Stimulated activated CD8-positive, alpha-beta memory T cell treated with anti-CD3 and anti-CD28 coated beads, Interleukin-15, amount 100 ng/mL, for 1 hour (primary cell): ENCODE results near the gene C4orf54.

Source experiments
- DNase-seq: peaks from one replicate; pipeline ENCODE4 v3.0.0-alpha.2; 2020; ENCODE audit warnings: low read depth

Gene C4orf54

GRCh38 chr4:99657798-99658197 is at the start of gene C4orf54:
TSS of gene C4orf54 (minus strand) at chr4:99657828. CDS start at chr4:99654648, 3,180 bp downstream.
- no peak for DNase-seq

DNA sequence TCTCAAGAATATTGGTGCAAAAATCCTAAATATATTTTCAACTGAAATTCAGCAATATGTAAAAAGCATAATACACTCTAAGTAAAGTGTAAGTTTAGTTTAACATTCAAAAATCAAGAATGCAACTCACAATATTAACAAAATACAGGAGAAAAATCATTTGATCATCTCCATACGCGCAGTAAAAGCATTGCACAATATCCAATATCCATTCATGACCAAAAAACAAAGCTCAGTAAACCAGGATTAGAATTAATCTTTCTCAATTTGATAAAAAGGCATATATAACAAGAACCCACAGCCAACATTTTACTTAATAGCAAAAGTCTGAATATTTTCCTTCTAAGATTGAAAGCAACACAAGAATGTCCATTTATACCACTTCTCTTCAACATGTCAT is 48.3 kb upstream of the C4orf54 start:
- DNase-seq: no peak

- DNase-seq: no peak
These were observed 39.2 kb upstream of the C4orf54 start for GRCh38 chr4:99696801-99697200.

GRCh38 chr4:99693140-99693539 is 35.5 kb upstream of the C4orf54 start:
- DNase-seq: no peak

GRCh38 chr4:99690990-99691389 is 33.4 kb upstream of the C4orf54 start:
- no peak for DNase-seq

DNA sequence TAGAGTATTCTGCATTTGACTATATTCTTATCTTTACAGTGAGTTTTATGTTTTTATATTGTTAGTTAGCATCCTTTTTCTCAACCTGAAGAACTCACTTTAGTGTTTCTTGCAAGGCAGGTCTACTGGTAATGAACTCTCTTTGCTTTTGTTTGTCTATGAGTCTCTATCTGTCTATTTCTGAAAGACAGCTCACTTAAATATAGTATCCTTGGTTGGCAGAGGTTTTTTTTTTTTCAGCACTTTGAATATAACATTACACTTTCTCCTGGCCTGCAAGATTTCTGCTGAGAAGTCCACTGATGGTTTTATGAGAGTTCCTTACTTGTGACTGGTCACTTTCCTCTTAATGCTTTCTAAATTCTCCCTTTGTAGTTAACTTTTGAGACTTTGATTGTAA is 32.8 kb upstream of the C4orf54 start:
- no peak for DNase-seq

GRCh38 chr4:99687120-99687519 is 29.5 kb upstream of the C4orf54 start:
- DNase-seq: no peak

DNA sequence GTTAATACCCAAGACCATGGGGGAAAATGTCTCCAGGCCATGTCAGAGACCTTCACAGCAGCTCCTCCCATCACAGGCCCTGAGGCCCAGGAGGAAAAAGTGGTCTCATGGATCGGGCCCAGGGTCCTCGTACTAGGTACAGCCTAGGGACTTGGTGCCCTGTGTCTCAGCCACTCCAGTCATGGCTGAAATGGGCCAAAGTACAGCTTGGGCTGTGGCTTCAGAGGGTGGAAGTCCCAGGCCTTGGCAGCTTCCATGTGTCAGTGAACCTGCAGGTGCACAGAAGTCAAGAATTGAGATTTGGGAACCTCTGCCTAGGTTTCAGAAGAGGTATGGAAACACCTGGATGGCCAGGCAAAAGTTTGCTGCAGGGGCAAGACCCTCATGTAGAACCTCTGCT is 27.6 kb upstream of the C4orf54 start:
- no peak for DNase-seq

- no peak for DNase-seq
These were observed 26.3 kb upstream of the C4orf54 start for GRCh38 chr4:99683895-99684294.

DNA sequence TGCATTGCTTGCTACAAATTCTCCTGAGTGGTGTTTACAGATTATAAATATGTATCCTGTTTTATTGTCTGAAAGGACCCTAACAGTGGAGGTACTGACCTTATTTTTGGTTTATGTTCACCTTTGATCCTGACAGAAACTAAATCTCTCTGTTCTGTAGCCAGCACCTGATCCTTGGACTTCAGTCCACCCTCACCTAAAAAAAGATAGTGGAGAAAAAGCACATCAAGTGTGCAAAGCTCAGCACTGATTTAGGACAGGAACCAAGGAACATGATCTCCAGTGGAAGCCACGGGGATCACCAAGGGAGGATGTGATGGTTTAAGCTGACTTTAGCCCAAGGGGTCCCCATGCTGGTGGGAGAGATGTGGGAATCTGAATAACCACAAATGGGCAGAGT is 22.3 kb upstream of the C4orf54 start:
- DNase-seq: no peak

- DNase-seq: no peak
These were observed 21.6 kb upstream of the C4orf54 start for GRCh38 chr4:99679204-99679603.

DNA sequence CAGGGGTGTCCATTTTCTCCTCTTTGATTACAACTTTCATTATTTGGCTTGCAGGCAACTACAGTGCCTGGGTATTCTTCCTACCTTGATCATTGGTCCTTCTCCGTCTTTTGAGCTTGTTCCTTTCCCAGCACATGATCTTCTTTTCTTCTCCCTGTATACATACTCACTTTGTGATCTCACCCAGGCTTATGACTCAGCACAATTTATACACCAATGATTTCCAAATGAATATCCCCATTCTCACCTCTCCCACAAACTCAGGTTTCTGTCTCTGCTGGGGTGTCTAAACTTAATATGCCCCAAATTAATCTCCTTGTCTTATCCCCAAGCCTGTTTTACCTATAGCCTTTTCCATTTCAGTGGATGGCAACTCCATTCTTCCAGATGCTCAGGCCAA is 19.5 kb upstream of the C4orf54 start:
- no peak for DNase-seq

DNA sequence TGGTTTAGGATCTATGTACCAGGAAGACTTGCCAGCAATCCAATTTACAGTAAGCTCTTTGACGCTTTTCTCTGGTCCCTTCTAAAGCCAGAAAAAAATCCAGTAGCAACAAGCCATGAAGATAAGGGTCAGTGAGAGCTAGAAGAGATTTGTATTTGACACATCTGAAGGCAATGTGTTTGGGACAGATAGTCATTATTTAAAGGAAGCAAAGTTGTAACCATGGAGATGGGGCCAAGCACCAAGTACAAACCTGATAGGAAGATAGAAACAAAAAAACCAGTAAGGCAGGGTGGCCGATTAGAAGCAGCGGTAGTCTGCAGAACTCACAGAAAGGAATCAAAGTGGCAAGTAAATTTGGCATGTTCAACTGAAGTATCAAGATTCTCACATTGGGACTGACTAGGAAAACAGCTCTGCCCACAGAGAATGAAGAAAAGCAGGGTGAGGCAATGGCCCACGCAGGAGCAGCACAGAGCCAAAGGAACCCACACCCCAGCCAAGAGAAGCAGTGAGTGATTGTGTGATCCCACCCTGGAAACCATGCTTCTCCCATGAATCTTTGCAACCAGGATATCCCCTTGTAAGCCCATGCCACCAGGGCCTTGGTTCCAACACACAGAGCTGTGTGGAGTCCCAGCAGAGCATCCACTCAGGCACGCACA is 12.9 kb upstream of the C4orf54 start:
- no peak for DNase-seq

DNA sequence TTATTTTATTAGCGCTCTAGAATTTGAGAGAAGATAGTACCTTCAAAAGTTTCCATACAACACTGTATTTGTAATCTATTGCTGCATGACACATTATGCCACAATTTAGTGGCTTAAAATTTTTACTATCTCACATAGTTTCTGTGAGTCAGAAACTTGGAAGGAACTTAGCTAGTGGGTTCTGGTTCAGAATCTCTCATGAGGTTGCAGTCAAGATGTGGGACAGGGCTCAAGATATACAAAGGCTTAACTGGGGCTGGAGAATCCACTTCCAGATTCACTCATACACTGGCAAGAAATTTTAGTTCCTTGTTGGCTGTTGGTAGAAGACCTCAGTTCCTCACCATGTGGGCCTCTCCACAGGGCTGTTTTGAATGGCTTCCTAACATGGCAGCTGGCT is 11.5 kb upstream of the C4orf54 start:
- DNase-seq: no peak

DNA sequence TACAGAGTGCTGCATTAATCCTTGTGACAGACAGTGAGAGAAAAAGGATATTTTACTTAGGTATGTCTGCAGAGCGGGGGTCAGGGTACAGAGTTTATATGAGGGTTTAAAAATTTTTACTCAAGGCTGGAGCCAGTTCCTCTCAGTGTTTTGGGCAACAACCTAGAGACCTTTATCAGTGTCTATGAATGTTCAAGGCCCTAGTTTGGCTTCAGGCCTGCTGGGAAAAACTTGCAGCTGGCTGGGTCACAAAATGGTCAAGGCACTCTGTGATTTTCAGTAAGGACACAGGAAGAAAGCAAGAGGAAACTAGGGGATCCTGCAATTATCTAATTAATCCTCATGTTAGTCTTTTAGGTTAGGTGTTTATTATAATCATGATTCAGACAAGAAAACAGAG is 10.8 kb upstream of the C4orf54 start:
- no peak for DNase-seq

DNA sequence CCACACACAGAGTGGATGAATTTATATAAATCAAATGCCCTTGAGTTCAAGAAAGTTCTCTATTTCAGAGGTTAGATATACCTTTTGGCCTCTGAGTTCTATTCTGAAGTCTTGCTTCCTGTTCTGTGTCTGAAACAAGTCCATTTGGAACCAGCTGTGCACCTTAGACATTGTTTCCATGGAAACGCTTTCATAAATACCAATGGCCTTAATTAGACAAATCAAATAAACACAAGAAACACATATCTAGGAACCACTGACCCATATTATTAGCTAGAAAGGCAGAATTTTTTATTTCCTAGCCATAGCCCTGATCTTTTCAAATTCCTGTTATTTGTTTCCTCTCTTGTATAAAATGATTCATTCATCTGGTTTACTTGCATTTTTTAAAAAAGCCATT is 8.4 kb upstream of the C4orf54 start:
- DNase-seq: no peak

GRCh38 chr4:99664716-99665115 is 7.1 kb upstream of the C4orf54 start:
- no peak for DNase-seq

DNA sequence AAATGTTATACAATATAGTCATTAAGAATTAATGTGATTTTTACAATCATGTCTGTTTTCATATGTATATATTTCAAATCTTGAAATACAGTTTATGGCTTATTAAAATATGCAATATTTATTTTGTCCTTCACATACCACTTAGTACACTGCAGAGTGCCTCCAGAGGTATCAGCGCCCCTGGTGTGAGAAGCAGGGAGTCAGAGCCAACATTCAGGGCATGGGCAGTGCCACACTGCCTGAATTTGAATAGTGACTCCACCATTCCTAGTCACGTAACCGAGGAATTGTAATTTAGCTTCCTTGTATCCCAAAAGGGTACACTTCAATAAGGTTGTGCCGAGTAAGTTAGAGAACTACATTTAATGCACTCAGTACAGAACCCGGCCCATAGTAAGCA is 4.3 kb upstream of the C4orf54 start:
- DNase-seq: no peak

GRCh38 chr4:99658666-99659065 is 1.0 kb upstream of the C4orf54 start:
- DNase-seq: no peak

GRCh38 chr4:99655308-99656081 is 2.1 kb downstream of the C4orf54 start:
- DNase-seq: no peak

DNA sequence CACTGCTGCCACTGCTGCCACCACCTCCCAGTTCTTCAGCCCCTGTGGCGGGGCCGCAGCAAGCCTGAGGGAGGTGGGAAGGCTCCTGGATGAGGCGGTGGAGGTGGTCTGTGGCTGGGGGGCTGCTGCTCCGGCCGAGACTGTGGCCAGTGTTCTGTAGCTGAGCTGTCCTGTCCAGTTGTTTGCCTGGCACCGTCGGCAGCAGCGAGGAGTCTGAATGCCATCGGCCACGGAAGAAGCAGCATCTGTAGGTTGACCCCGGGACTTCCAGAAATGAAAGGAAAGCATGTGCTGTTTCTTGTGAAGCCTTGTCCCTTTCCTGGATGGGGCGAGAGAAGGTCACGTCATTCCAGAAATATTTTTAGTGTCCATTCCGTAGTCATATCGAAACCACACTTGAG is 3.3 kb downstream of the C4orf54 start:
- DNase-seq: no peak

DNA sequence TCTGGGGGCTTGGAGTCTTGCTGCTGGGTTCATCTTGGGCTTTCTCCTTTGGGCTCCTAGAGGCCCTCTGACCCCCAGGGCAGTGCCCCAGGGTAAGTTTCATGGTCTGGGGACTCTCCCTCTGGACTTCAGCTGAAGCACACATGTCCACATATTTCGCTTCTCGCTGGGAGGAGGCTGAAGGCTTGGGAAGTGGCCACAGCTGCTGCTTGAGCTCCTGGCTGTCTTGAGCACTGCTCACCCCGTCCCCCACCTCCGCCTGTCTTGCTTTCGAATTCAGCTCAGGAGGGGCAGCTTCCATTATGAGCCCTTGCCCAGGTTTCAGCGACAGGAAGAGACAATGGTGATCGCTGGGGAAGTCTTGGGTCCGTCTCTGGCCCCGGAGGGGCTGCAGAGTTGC is 3.7 kb downstream of the C4orf54 start:
- DNase-seq: no peak

- DNase-seq: no peak
These were observed 4.8 kb downstream of the C4orf54 start for GRCh38 chr4:99652596-99653436.
